Fibroblast of mammary gland (primary cell): ENCODE data around the gene EVC2.
A peak's percentile ranks its signal among the peaks of the same experiment; 100 is the strongest.
"Not testable (repeated sequence)": the region's sequence is repeated elsewhere in the genome, so short reads cannot be mapped to it uniquely, and the experiment has no call there.

Experiments used
- DNase-seq: peaks from one replicate; pipeline ENCODE4 v3.0.0-alpha.2; 2010; ENCODE audit warnings: low read depth
- H3K4me3 ChIP-seq: 2 replicates; pipeline ENCODE4 v1.5.1; 2011; ENCODE audit warnings: low read depth, mild to moderate bottlenecking, low read length, moderate library complexity; ENCODE audit not compliant: control insufficient read depth
- CTCF ChIP-seq: conservative IDR thresholded peaks from 2 replicates; pipeline ENCODE4 v1.5.1; 2011; ENCODE audit warnings: low read depth, low read length, inconsistent platforms; ENCODE audit not compliant: control insufficient read depth, insufficient read depth

EVC2 gene

GRCh38 chr4:5730436-5730835 is 22.1 kb upstream of the EVC2 start:
- DNase-seq = no peak
- no peak overlapping the region for H3K4me3 ChIP-seq
- no peak for TF ChIP-seq CTCF

- not testable (repeated sequence) for DNase-seq, H3K4me3 ChIP-seq
Measured at GRCh38 chr4:5728412-5728811, 20.1 kb upstream of the EVC2 start.

- TF ChIP-seq CTCF = no peak
- no peak for DNase-seq
- no peak overlapping the region for H3K4me3 ChIP-seq
Measured at GRCh38 chr4:5724377-5724776, 16.0 kb upstream of the EVC2 start.

- no peak overlapping the region for H3K4me3 ChIP-seq
- no peak for TF ChIP-seq CTCF
- DNase-seq = peak; percentile 71
Measured at GRCh38 chr4:5722328-5722727, 14.0 kb upstream of the EVC2 start.

GRCh38 chr4:5721923-5722322 is 13.6 kb upstream of the EVC2 start:
- H3K4me3 ChIP-seq = no peak overlapping the region

GRCh38 chr4:5720980-5721379 is 12.6 kb upstream of the EVC2 start:
- no peak for DNase-seq
- no peak overlapping the region for H3K4me3 ChIP-seq
- no peak for TF ChIP-seq CTCF

More at GRCh38 chr4:5721923-5722322, 13.6 kb upstream of the EVC2 start:
- TF ChIP-seq CTCF = no peak
- no peak for DNase-seq

GRCh38 chr4:5720157-5720850 is 11.9 kb upstream of the EVC2 start:
- TF ChIP-seq CTCF = no peak
- DNase-seq = no peak
- no peak overlapping the region for H3K4me3 ChIP-seq
